ENCODE results near the gene SNX14.

The SNX14 gene

DNA sequence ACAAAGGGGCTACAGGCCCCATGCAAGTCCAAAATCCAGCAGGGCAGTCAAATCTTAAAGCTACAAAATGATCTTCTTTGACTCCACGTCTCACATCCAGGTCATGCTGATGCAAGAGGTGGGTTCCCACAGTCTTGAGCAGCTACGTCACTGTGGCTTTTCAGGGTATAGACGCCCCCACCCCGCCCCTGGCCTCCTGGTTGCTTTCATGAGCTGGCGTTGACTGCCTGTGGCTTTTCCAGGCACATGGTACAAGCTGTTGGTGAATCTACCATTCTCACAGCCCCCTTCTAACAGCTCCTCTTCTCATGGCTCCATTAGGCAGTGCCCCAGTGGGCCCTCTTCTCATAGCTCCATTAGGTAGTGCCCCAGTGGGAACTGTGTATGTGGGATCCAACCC is 96.8 kb downstream of the SNX14 start:
- no peak for DNase-seq

DNA sequence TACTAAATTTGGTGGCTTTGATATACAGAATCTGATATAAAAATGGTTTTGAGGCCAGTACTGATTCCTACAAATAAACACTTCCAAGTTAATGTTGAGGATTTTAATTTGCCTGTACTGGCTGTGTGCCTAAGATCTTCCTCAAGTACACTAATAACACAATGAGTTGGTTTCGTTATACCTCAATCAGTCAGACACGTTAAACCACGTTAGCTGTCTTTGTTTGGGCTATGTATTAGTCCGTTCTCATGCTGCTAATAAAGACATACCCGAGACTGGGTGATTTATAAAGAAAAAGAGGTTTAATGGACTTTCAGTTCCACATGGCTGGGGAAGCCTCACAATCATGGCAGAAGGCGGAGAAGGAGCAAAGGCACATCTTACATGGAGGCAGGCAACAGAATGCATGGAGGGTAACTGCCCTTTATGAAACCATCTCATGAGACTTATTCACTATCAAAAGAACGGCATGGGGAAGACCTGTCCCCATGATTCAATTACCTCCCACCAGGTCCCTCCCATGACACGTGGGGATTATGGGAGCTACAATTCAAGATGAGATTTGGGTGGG is 97.6 kb downstream of the SNX14 start:
- no peak for DNase-seq

DNA sequence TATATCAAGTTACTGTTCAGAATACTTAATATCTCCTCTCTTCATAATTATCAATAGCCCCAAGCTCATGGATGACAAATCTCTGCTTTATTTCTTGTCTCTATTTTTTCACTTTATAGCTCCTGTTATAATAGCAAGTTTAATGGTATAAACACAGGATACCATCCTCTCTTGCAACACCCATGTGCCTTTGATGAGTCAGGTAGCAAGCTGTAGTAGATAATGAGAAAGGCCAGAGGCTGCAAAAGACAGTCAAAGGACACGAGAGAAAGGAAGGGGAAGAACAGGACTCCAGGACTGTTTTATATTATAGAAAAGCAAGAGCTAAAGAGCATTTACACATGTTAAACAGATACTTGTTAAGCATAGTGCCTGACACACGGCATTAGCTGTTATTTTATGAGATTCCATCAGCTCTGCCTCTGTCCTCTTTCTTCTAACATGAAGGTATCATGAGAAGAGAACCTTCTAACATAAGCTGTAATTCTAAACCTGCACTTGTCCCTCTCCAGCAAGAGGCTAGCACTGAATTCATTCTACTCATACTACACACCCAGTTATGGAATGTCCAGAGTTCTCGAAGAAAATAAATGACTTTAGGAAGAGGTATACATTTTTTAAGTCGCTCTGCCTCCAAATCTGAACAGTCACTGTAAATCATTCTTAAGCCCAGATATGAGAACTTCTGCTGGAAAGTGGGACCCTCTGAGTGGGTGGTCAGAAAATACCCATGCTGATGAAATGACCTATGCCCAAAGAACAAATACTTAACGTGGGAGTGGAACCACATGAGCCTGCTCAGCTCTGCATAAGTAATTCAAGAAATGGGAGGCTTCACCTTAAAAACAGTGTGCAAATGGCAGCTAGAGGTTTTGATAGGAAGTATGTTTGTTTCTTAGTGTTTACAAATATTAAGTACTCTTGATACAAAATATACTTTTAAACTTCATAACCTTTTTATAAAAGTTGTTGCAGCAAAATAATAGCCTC is 98.8 kb downstream of the SNX14 start:
- no peak for DNase-seq

GRCh38 chr6:85493389-85493788 is 100.3 kb downstream of the SNX14 start:
- no peak for DNase-seq

DNA sequence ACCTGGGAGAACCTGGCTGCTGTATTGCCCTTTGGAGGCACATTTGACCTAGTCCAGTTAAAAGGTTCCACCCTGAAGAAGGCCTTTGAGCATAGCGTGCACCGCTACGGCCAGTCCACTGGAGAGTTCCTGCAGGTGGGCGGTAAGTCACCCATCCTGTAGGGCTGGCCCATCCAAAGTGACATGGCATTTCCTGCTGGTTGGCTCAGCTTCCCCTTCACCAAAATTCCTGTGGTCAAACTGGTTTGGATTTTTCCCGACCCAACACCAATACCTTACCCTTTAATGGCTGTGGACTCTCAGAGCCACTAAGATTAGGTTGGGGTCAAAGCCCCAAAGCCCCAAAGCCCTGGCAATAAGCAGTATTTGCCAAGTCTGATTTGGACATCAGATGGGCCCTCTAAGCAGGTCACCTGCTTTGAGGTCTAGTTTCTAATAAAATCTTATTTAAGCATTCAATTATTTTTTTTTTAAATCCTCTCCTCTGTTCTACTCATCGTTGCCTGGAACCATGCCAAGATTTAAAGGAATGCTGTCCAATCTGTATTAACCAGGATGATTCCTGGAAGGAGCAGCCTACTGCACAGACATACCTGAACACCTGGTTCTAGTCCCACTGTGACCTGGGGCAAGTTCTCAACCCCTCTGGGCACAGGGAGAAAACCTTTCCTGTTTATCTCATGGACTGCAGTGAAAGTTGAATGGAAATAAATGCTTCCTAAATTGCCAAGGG is 103.0 kb downstream of the SNX14 start:
- no peak for DNase-seq

DNA sequence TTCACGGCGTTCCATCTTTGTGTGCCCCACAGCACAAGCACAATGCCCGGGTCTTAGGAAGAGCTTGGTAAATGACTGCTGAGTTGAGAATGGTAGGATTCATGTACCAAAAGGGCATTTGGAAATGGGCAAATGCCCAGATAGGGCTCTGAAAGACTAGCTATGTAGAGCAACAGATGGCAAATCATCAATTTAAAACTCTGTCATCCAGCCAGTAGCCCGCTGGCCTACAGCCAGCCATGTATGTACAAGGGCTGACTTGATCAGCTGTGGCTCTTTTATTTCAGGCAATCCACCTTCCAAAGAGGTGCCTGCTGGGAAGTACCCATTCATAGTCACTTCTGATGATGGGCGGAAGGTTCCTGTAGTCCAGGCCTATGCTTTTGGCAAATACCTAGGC is 108.7 kb downstream of the SNX14 start:
- DNase-seq: no peak

- no peak for DNase-seq
Observed at GRCh38 chr6:85483846-85484245, 109.8 kb downstream of the SNX14 start.

GRCh38 chr6:85482905-85483700 is 110.6 kb downstream of the SNX14 start:
- peak; percentile 41 for DNase-seq

GRCh38 chr6:85482206-85482904 is 111.3 kb downstream of the SNX14 start:
- no peak for DNase-seq

DNA sequence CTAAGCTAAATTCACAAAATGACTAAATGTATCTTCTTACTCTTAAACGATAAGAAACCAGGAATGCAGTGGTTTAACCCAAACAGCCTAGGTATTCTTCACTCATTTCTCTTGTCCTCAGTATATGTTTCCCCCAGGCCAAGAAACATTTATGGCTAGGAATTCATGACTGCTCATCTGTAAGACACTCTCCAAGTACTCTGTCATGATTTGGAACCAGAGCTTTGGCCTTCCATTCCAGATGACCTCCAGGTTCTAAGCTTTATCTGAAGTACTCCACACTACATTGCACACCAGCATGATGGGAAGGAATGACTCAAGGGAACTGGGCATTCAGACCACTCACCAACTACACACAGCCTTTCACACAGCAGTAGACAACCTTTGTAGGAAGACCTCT is 114.5 kb downstream of the SNX14 start:
- DNase-seq: no peak

DNA sequence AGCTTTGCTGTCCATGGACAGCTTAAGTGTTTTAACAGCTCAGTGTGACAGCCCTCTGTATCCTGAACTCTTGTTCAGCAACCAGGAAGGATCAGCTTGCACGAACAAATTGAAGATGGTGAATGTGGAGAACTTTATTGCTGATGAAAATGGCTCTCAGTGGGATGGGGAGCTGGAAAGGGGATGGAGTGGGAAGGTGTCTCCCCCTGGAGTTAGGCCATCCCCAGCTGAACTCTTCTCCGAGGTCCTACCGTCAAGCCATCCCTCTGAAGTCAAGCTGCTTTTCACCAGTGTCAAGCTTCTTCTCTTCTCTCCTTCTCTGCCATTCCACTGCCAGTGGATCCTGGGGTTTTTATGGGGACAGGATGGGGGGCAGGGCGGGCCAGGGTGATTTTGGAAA is 117.1 kb downstream of the SNX14 start:
- no peak for DNase-seq

DNA sequence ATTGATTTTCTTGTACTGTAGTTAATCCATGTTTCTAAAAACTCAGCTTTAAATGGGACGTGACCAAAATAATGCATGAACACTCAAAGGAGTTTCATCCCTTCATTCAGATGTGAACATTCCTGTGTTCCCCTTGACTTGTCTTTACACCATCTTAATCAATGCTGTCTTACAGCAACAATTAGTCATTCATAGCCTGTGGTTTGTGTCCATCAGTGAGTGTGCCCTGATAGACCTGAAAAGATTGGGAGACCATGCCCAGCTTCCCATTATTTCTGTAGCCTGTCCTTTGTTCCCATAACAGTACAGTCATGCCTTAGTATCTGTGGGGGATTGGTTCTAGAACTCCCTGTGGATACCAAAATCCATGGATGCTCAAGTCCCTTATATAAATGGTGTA is 119.9 kb downstream of the SNX14 start:
- no peak for DNase-seq

DNA sequence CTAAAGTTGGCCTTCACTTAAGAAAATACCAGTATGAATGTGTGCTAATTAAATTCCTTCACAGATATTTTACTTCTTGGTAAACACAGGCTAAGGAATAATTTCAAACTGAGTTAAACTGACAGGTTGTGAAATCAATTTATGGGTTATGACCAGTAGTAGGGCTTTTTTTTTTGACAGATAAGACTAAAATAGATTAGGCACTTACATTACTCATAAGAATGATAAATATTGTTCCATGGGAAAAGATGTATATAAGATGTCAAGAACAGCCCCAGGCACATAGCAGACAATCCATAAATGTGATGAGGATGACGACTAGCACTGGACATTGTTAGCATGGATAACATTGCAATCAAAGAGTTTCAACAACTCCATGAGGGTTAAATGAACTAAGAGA is 120.9 kb downstream of the SNX14 start:
- DNase-seq: no peak

DNA sequence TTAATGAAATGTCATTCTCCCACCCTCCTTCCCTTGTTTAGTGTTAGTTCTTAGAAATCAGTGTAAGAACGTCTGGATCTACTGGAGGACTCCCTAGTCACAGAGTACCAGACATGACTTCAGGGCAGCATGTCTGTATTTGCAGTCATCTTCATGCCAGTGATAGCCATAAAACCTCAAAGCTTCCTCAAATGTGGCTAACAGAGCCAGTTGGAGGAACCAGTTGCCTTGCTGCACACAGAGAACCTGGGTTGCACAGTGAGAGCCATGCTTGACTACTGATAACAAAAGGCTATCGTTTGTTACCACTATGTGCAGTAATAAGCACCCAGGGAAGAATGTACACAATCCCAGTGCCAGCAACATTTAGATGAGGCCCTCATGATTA is 123.6 kb downstream of the SNX14 start:
- no peak for DNase-seq

DNA sequence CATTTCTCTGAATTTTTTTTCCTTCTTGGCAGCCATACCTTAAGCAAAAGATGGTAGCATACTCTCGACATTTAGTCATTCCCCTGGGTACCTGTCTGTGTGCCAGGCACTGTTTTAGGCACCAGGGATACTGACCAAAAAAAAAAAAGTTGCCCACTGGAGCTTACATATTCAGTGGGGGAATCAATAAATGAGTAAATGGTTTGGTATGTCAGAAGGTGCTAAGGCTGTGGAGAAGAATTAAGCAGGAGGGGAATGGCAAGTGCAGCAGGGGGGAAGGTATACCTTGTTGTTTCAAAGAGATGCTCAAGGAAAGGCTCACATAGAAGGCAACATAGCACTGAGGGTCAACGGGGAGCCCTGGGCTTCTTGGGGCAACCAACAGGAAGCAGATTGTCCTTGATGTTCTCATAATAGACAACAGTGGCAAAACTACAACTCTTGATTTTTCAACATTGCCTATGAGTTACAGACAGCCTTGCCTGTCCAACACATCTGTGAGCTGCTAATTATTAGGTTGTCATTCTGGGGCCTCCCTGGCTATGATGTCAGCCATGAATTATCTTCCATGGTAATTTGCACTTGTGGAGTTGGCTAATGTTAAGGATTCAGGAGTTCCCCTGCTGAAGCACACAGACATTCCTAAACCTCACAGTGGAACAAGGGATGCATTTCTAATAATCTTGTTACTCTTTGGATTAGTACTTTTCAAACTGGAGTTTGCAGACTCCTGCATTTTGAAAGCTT is 124.2 kb downstream of the SNX14 start:
- no peak for DNase-seq

GRCh38 chr6:85468326-85468725 is 125.3 kb downstream of the SNX14 start:
- no peak for DNase-seq

- no peak for DNase-seq
Observed at GRCh38 chr6:85465762-85466161, 127.9 kb downstream of the SNX14 start.

DNA sequence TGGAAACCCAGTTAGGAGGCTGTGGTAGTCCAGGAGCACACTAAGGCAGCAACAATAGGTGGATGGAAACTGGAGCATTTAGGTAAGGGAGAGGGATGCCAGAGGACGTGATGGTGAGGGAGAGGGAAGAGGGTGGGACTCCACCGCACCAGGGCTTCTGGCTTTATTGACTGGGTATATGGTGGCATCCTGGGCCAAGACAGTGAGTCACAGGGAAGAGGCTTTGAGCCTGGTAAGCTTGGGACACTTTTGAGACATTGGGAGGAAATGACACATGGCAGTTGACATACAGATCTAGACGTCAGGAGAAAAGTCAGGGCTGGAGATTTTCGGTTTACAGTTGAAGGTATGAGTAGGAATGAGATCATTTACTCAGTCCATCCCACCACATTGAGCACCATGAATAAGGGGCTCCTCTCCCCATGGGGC is 128.9 kb downstream of the SNX14 start:
- DNase-seq: no peak

- no peak for DNase-seq
Observed at GRCh38 chr6:85464260-85464644, 129.4 kb downstream of the SNX14 start.

GRCh38 chr6:85463621-85464259 is 129.9 kb downstream of the SNX14 start:
- no peak for DNase-seq

GRCh38 chr6:85462673-85463072 is 131.0 kb downstream of the SNX14 start:
- DNase-seq: no peak

Data from NCI-H2107 (cell line).